CD14-positive monocyte (primary cell): ENCODE data around the gene GTF3C1. TPM values are rescaled to one million over a fixed set of nuclear protein-coding genes. Genes with fewer than 3 reads are reported as not detected.

Experiments
- DNase-seq, 3 donors: peaks; one replicate each; pipeline ENCODE4 v3.0.0-alpha.2; 2011 to 2022
- H2AFZ ChIP-seq: 2 replicates; pipeline ENCODE4 v1.6.0; 2012; ENCODE audit warnings: mild to moderate bottlenecking, low read depth, low read length, inconsistent platforms; ENCODE audit not compliant: insufficient read depth, poor library complexity, severe bottlenecking
- H3K27ac ChIP-seq, 2 donors: 1 replicate in 1 of 2; 2 replicates in 1 of 2; pipeline ENCODE4 v1.5.1; 2012 to 2013; ENCODE audit warnings: low read length in 2 of 2, control low read depth in 1 of 2, inconsistent platforms in 1 of 2, low read depth in 1 of 2, mild to moderate bottlenecking in 1 of 2
- H3K27me3 ChIP-seq, 2 donors: one replicate each; pipeline versions ENCODE4 v1.6.0 to v1.6.1; 2011 to 2013; ENCODE audit warnings: low read length in 2 of 2; ENCODE audit not compliant: control insufficient read depth in 2 of 2, insufficient read depth in 2 of 2
- H3K36me3 ChIP-seq, 2 donors: replicated peaks in 1 of 2; 1 replicate in 1 of 2; 2 replicates in 1 of 2; pipeline versions ENCODE4 v1.5.1 to v1.6.1; 2012 to 2013; ENCODE audit warnings: low read length in 2 of 2, control low read depth in 1 of 2, inconsistent platforms in 1 of 2, mild to moderate bottlenecking in 1 of 2; ENCODE audit not compliant: insufficient read depth in 2 of 2, control insufficient read depth in 1 of 2
- H3K4me1 ChIP-seq, 2 donors: 1 replicate in 1 of 2; 2 replicates in 1 of 2; pipeline versions ENCODE4 v1.5.1 to v1.6.1; 2012 to 2013; ENCODE audit warnings: low read length in 2 of 2, control low read depth in 1 of 2, inconsistent platforms in 1 of 2, mild to moderate bottlenecking in 1 of 2, moderate library complexity in 1 of 2; ENCODE audit not compliant: insufficient read depth in 2 of 2, control insufficient read depth in 1 of 2
- H3K4me2 ChIP-seq: replicated peaks from 2 replicates; pipeline ENCODE3; 2012; ENCODE audit warnings: low read length, moderate library complexity, mild to moderate bottlenecking; ENCODE audit not compliant: poor library complexity, severe bottlenecking; ENCODE audit errors: extremely low read depth
- H3K4me3 ChIP-seq, 3 experiments: fragments of 200-600 bp in 1 of 3; sonication (generic) in 1 of 3; replicated peaks in 1 of 3; 1 replicate in 2 of 3; 2 replicates in 1 of 3; pipeline ENCODE4 v1.5.1; 2011 to 2013; ENCODE audit warnings: low read length in 3 of 3, mild to moderate bottlenecking in 3 of 3, control low read depth in 2 of 3, low read depth in 2 of 3, inconsistent platforms in 1 of 3, moderate library complexity in 1 of 3
- H3K79me2 ChIP-seq: 2 replicates; pipeline ENCODE4 v1.6.0; 2012; ENCODE audit warnings: mild to moderate bottlenecking, control low read depth, inconsistent platforms, low read length, moderate library complexity; ENCODE audit not compliant: insufficient read depth
- H3K9ac ChIP-seq: 2 replicates; pipeline ENCODE4 v1.6.0; 2017; ENCODE audit warnings: low read length, mild to moderate bottlenecking; ENCODE audit not compliant: insufficient read depth, poor library complexity, severe bottlenecking
- H3K9me3 ChIP-seq, 2 donors: replicated peaks in 1 of 2; 1 replicate in 1 of 2; 2 replicates in 1 of 2; pipeline versions ENCODE4 v1.5.1 to v1.6.1; 2012 to 2013; ENCODE audit warnings: low read length in 2 of 2, control low read depth in 1 of 2; ENCODE audit not compliant: control insufficient read depth in 1 of 2, insufficient read depth in 1 of 2
- H4K20me1 ChIP-seq: 2 replicates; pipeline ENCODE4 v1.6.0; 2012; ENCODE audit warnings: mild to moderate bottlenecking, low read length, control low read depth, moderate library complexity; ENCODE audit not compliant: insufficient read depth
- H3K27ac Mint-ChIP-seq, 7 donors: one replicate each; pipeline ENCODE4 v1.8.0; 2020; ENCODE audit warnings: mild to moderate bottlenecking in 7 of 7, mixed read lengths in 7 of 7, moderate library complexity in 6 of 7, inconsistent platforms in 2 of 7
- H3K27me3 Mint-ChIP-seq, 3 donors: one replicate each; pipeline ENCODE4 v1.8.0; 2021 to 2022; ENCODE audit warnings: low read depth in 3 of 3, mild to moderate bottlenecking in 3 of 3, mixed read lengths in 3 of 3, moderate library complexity in 3 of 3, inconsistent platforms in 1 of 3
- H3K36me3 Mint-ChIP-seq, 2 donors: one replicate each; pipeline ENCODE4 v1.8.0; 2020; ENCODE audit warnings: mixed read lengths in 2 of 2, inconsistent platforms in 1 of 2, mild to moderate bottlenecking in 1 of 2
- H3K4me1 Mint-ChIP-seq: one replicate; pipeline ENCODE4 v1.8.0; 2020; ENCODE audit warnings: mild to moderate bottlenecking, mixed read lengths
- H3K4me3 Mint-ChIP-seq, 2 donors: one replicate each; pipeline ENCODE4 v1.8.0; 2020; ENCODE audit warnings: mild to moderate bottlenecking in 2 of 2, mixed read lengths in 2 of 2, moderate library complexity in 1 of 2
- H3K9me3 Mint-ChIP-seq, 7 donors: one replicate each; pipeline ENCODE4 v1.8.0; 2020 to 2022; ENCODE audit warnings: mixed read lengths in 7 of 7, mild to moderate bottlenecking in 6 of 7, moderate library complexity in 6 of 7, inconsistent platforms in 2 of 7
- WGBS: methylation state at CpG from one replicate; pipeline ENCODE4 v1.1.5; 2013; ENCODE audit warnings: missing lambda C conversion rate; ENCODE audit not compliant: insufficient coverage; 5-methylcytosine and 5-hydroxymethylcytosine counted together
- intact Hi-C, 2 donors: fragments of 100-400 bp; cut with micrococcal nuclease; formaldehyde crosslinking; loops; one replicate each; pipeline versions ENCODE4 v1.15.0 to v1.15.1; 2023
- polyA plus RNA-seq, 3 donors: library from polyadenylated mRNA; depleted of rRNA in 1 of 3; unstranded in 2 of 3; stranded (reverse) in 1 of 3; fragments of 300-500 nt in 2 of 3; fragments of >200 nt in 1 of 3; fragmentation: Illumina TruSeq in 2 of 3; gene quantifications; 1 replicate in 2 of 3; 2 replicates in 1 of 3; pipeline ENCODE4 v1.2.3, GENCODE V29; 2012 to 2021
- TF ChIP-seq, protein P1 (sequence below): fragments of 200-600 bp; IDR thresholded peaks from one replicate; pipeline ENCODE4 v1.8.0; 2022; ENCODE audit warnings: antibody characterized with exemption, mild to moderate bottlenecking

Gene GTF3C1
- polyA plus RNA-seq, 3 donors: 7.0 to 22.0 (median 12.8) TPM

DNA sequence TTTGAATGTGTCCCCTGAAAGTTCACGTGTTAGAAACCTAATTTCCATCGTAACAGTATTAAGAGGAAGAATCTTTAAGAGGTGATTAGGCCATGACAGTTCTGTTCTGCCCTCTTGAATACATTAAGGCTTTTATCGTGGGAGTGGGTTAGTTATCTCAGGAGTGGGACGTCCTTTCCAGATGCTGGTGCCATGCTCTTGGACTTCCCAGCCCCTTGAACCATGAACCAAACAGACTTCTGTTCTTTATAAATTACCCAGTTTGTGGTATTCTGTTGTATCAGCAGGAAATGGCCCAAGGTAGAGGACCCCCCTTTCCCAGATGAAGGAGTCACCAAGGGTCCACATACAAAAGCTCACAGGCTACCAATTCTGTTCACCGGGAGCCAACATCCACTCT lies 10.1 kb downstream of the GTF3C1 start:
- Histone ChIP-seq H3K4me2 (no peak overlapping the region), H3K9me3 (no peaks in the 10 kb centered on the region), H3K27me3 (no peaks in the 10 kb centered on the region), H3K4me1 (no peaks in the 10 kb centered on the region), H2AFZ (no peak overlapping the region), H3K4me3 (no peak overlapping the region), H3K9ac (no peak overlapping the region), H3K36me3 (peaks cover 89 to 99% of the 10 kb centered on the region in 2 donors), H4K20me1 (peaks cover 8% of the 10 kb centered on the region), H3K79me2 (no peaks in the 10 kb centered on the region), H3K27ac (no peak overlapping the region)
- no peak overlapping the region for H3K27ac Mint-ChIP-seq
- no peak for DNase-seq
- H3K9me3 Mint-ChIP-seq: peaks cover 0 to 2% (median 0%) of the 10 kb centered on the region in 7 donors
- intact Hi-C loops: loop anchor here in 1 of 2 donors (10.0 kb wide), 1 partner anchor 335 kb away; the partner anchor contains the start of gene KDM8
- H3K36me3 Mint-ChIP-seq: peaks cover 87 to 96% of the 10 kb centered on the region in 2 donors
- no peak overlapping the region for H3K4me3 Mint-ChIP-seq
- TF ChIP-seq, protein P1, sequence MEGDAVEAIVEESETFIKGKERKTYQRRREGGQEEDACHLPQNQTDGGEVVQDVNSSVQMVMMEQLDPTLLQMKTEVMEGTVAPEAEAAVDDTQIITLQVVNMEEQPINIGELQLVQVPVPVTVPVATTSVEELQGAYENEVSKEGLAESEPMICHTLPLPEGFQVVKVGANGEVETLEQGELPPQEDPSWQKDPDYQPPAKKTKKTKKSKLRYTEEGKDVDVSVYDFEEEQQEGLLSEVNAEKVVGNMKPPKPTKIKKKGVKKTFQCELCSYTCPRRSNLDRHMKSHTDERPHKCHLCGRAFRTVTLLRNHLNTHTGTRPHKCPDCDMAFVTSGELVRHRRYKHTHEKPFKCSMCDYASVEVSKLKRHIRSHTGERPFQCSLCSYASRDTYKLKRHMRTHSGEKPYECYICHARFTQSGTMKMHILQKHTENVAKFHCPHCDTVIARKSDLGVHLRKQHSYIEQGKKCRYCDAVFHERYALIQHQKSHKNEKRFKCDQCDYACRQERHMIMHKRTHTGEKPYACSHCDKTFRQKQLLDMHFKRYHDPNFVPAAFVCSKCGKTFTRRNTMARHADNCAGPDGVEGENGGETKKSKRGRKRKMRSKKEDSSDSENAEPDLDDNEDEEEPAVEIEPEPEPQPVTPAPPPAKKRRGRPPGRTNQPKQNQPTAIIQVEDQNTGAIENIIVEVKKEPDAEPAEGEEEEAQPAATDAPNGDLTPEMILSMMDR: no peak
- WGBS: 67% methylated on average over 3 of the region's 5 CpGs
- peaks cover 0 to 1% (median 0%) of the 10 kb centered on the region in 3 donors for H3K27me3 Mint-ChIP-seq
- no peaks in the 10 kb centered on the region for H3K4me1 Mint-ChIP-seq

DNA sequence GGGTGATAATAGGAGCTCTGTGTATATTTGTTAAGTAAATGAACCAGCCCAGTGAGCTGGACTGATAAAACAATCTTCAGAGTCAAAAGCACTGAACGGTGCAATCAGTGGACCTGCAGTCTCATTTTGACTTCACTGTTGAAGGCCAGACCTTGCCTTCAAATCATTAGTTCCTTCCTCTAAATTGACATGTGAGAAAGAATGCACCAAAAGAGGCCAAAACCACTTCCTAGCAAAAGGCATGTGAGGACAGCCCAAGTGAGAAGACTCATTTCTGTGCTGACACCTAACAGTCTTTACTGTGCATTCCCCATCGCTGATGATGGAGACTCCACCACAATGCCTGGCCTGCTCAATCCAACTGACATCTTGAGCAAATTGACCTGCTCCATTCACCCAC lies 10.6 kb downstream of the GTF3C1 start:
- peaks cover 0 to 1% (median 0%) of the 10 kb centered on the region in 3 donors for H3K27me3 Mint-ChIP-seq
- H4K20me1 ChIP-seq: peaks cover 8% of the 10 kb centered on the region
- peaks cover 0 to 2% (median 0%) of the 10 kb centered on the region in 7 donors for H3K9me3 Mint-ChIP-seq
- H3K27ac ChIP-seq: no peak overlapping the region
- no peak overlapping the region for H3K4me3 Mint-ChIP-seq
- DNase-seq: no peak
- peaks cover 87 to 95% of the 10 kb centered on the region in 2 donors for H3K36me3 Mint-ChIP-seq
- no peak overlapping the region for H2AFZ ChIP-seq
- H3K9ac ChIP-seq: no peak overlapping the region
- no peaks in the 10 kb centered on the region for H3K27me3 ChIP-seq
- TF ChIP-seq, protein P1: no peak
- no peaks in the 10 kb centered on the region for H3K9me3 ChIP-seq
- intact Hi-C loops: no loop called here
- H3K4me3 ChIP-seq: no peak overlapping the region
- no peak overlapping the region for H3K27ac Mint-ChIP-seq
- H3K4me1 Mint-ChIP-seq: no peaks in the 10 kb centered on the region
- 74% methylated on average over 2 of the region's 2 CpGs for WGBS
- H3K4me2 ChIP-seq: no peak overlapping the region
- H3K36me3 ChIP-seq: peaks cover 89 to 99% of the 10 kb centered on the region in 2 donors
- no peaks in the 10 kb centered on the region for H3K79me2 ChIP-seq
- no peaks in the 10 kb centered on the region for H3K4me1 ChIP-seq
